GM10266 (cell line): Measurements from ENCODE around the gene SPSB4.

Experiments used
- DNase-seq: peaks from one replicate; pipeline ENCODE4 v3.0.0; 2012; ENCODE audit errors: extremely low spot score
- TF ChIP-seq, protein P1 (sequence below): IDR thresholded peaks from 2 replicates; pipeline ENCODE4 v1.5.1; 2012; ENCODE audit warnings: mild to moderate bottlenecking, low read depth; ENCODE audit not compliant: control insufficient read depth, insufficient read depth; ENCODE audit errors: missing control alignments

The SPSB4 gene

DNA sequence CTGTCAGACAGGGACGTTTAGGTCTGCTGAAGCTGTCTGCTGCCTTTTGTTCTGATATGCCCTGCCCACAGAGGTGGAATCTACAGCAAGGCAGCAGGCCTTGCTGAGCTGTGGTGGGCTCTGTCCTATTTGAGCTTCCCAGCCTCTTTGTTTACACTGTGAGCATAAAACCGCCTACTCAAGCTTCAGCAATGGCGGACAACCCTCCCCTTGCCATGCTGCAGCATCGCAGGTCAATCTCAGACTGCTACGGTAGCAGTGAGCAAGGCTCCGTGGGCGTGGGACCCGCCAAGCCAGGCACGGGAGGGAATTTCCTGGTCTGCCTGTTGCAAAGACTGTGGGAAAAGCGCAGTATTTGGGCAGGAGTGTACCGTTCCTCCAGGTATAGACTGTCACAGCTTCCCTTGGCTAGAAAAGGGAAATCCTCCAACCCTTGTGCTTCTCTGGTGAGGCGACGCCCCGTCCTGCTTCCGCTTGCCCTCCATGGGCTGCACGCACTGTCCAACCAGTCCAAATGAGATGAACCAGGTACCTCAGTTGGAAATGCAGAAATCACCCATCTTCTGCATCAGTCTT lies 71.4 kb downstream of the SPSB4 start:
- TF ChIP-seq, protein P1, sequence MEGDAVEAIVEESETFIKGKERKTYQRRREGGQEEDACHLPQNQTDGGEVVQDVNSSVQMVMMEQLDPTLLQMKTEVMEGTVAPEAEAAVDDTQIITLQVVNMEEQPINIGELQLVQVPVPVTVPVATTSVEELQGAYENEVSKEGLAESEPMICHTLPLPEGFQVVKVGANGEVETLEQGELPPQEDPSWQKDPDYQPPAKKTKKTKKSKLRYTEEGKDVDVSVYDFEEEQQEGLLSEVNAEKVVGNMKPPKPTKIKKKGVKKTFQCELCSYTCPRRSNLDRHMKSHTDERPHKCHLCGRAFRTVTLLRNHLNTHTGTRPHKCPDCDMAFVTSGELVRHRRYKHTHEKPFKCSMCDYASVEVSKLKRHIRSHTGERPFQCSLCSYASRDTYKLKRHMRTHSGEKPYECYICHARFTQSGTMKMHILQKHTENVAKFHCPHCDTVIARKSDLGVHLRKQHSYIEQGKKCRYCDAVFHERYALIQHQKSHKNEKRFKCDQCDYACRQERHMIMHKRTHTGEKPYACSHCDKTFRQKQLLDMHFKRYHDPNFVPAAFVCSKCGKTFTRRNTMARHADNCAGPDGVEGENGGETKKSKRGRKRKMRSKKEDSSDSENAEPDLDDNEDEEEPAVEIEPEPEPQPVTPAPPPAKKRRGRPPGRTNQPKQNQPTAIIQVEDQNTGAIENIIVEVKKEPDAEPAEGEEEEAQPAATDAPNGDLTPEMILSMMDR: no peak
- DNase-seq: no peak

DNA sequence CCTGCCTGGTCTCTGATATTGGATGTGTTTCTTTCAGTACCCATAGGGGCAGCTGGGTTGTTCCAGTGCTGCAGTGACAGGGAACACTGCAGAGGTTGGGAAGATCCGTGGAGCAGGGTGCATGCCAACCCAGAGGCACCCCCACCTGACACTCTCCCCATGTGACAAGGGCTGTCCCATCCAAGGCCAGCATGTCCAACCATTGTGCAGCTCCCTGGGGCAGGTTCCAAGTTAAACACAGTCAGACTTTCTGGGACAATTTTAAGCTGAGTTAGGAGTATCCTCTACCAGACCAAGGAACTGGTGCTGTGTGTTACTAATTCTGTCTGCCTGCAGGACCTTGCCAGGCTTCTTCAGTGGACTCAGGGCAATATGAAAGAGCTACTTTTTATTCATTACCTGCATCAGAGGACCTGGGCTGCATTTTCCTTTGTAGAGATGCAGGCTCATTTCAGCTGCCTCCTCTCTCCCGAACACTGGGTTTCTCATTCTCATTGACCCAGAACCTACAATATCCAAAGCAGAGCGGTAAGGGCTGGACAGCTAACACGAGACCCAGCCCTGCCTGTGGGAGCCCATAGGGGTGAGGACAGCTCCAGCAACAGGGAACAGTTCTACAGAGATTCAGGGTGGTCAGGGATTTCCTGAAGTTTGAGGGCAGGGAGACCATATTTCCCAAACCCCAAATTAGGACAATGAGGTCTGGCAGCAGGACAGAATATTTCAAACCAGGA lies 72.7 kb downstream of the SPSB4 start:
- TF ChIP-seq, protein P1: no peak
- DNase-seq: no peak

DNA sequence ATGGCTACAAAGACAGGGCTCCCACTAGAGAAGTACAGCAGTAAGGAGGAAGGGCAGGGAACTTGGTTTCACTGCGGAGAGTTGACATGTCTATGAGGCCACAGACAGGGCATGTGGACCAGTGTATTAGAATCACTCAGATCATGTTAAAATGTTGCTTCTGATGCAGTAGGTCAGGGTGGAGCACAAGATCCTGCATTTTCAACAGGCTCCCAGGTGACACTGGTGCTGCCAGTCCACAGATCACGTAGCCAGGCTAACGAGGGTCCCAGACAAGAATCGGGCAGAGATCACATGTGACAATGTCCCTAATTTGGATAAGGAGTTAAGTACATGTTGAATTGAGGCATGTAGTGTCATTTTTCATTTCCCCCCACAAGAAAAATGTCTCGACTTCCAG lies 73.6 kb downstream of the SPSB4 start:
- TF ChIP-seq, protein P1: no peak
- DNase-seq: no peak

DNA sequence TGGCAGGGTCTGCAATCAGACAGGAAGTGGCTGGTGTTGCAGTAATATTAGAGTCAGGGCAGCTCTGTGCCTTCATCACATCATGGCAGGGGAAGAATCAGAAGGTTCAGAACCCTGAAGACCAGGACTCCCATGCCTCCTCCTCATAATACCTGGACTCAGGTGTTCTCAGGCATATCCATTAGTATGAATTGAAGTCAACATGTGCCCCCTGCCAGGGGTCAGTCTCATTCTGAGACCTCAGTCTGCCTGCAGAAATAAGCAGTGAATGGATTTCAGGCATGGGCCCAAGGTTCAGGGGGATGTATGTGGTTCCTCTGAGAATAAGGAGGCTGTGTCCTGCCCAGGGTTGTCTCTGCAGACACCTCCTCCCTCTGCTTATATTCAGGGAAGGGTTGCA lies 74.2 kb downstream of the SPSB4 start:
- TF ChIP-seq, protein P1: no peak
- DNase-seq: no peak

DNA sequence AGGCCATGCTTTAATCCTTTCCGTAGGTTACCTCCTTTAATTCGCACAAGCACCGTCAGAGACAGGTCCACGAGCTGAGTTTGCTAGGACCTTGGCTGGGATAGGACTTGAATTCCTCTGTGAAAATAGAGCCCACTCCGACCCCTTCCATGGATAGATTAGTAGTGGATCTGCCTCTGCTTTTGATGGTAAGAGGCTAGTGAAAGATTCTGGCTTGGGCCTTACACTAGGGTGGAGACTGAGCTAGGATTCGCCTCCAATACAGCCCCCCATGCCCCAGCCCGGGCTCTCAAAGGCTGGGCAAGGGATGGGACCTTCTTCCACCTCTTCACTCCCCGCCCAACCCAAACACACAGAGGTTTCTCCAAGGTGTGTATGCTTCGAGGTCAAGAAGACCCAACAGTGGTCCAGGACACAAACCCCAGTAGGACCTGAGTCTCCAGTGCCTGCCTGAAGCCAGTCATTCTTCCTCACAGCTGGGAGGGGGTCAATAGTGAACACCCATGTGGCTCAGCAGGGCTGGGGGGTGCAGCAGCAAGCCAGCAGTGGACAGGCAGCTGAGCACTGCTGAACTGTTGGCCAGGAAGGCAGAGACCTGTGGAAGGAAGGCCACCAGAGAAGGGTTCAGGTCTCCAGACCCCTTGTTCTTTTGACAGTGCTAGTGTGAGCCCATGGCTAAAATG lies 75.7 kb downstream of the SPSB4 start:
- TF ChIP-seq, protein P1: no peak
- no peak for DNase-seq

DNA sequence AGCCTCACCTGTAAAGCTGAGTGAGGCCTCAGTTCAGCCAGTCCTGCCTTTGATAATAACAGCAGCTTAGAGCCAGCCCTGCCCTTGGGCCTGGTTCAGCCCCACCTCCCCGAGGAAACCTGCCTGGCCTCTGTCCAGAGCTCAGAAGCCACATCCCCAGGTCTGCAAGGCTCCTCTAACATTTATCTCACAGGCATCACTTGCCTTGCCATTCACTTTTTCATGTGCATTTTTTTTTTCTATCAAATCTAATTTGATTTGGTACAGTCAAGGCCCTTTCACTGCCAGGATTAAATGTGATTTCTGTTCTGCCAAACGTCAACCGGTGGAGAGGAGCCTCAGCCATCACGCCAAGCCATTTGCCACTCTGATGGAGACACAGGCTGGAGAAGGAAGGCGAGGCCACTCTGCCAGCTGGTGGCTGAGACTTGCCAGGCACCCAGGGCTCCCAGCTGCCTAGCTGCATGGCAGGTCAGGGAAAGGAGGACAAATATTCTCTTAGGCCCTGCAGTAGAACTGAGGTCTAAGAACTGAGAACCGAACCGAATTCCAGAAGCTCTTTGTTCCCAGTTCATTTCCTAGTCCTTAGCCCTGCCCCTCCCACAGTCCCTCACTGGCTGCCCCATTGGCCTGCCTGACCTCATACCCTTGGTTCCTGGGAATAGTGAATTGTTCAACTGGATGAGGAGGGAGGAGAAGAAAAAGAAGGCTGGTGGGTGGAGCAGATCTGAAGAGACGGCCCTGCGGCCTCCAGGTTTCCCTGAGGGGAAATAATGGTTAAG lies 76.4 kb downstream of the SPSB4 start:
- TF ChIP-seq, protein P1: no peak
- no peak for DNase-seq
